NCI-H1930 (cell line): ENCODE data around the gene TNFSF18.

Experiments used
- DNase-seq, 2 experiments: peaks; one replicate each; lab custom pipeline; 2025; lab: John Stamatoyannopoulos, UW

Gene TNFSF18

GRCh38 chr1:173038875-173039554 is 11.7 kb downstream of the TNFSF18 start:
- DNase-seq, result no peak

GRCh38 chr1:173024543-173024942 is 26.2 kb downstream of the TNFSF18 start:
- DNase-seq, result no peak

- no peak for DNase-seq
Observed at GRCh38 chr1:173023343-173023742, 27.4 kb downstream of the TNFSF18 start.

- DNase-seq, result no peak
Observed at GRCh38 chr1:173020138-173020750, 30.5 kb downstream of the TNFSF18 start.

GRCh38 chr1:173017792-173018191 is 32.9 kb downstream of the TNFSF18 start:
- DNase-seq, result no peak

- no peak for DNase-seq
Observed at GRCh38 chr1:173016419-173016818, 34.3 kb downstream of the TNFSF18 start.

GRCh38 chr1:173015629-173016028 is 35.1 kb downstream of the TNFSF18 start:
- DNase-seq, result no peak

- no peak for DNase-seq
Observed at GRCh38 chr1:173014160-173014559, 36.6 kb downstream of the TNFSF18 start.

- no peak for DNase-seq
Observed at GRCh38 chr1:173012126-173012525, 38.6 kb downstream of the TNFSF18 start.

- DNase-seq, result no peak
Observed at GRCh38 chr1:173009597-173009996, 41.1 kb downstream of the TNFSF18 start.

GRCh38 chr1:173005196-173005864 is 45.4 kb downstream of the TNFSF18 start:
- no peak for DNase-seq

GRCh38 chr1:173002891-173003838 is 47.6 kb downstream of the TNFSF18 start:
- no peak for DNase-seq

GRCh38 chr1:172999349-172999748 is 51.4 kb downstream of the TNFSF18 start:
- no peak for DNase-seq

- DNase-seq, result no peak
Observed at GRCh38 chr1:172997941-172998361, 52.8 kb downstream of the TNFSF18 start.

GRCh38 chr1:172993640-172994039 is 57.1 kb downstream of the TNFSF18 start:
- DNase-seq, result no peak

- no peak for DNase-seq
Observed at GRCh38 chr1:172991674-172992400, 58.9 kb downstream of the TNFSF18 start.

- no peak for DNase-seq
Observed at GRCh38 chr1:172990598-172991215, 60.0 kb downstream of the TNFSF18 start.
